Endometrial microvascular endothelial cells (primary cell): ENCODE data around the gene FADS3. TPM values are rescaled to one million over a fixed set of nuclear protein-coding genes. Genes with fewer than 3 reads are reported as not detected.

Source experiments
- in situ Hi-C: cut with HindIII; loops from 2 replicates; pipeline ENCODE4 v1.10.0; 2017; ENCODE audit warnings: low sequenced_read_pairs, low pct_unique_long_range_greater_than_20kb; ENCODE audit errors: inconsistent ontology term
- total RNA-seq: library from RNA; depleted of rRNA; stranded (reverse); fragments of >200 nt; gene quantifications from one replicate; pipeline ENCODE4 v1.2.3, GENCODE V29; 2015; ENCODE audit errors: inconsistent ontology term

FADS3 gene
- total RNA-seq, 1 donor from 2014 or later = 307 TPM

- in situ Hi-C loops = no loop called here
Measured at GRCh38 chr11:61830237-61831105, 60.9 kb downstream of the FADS3 start.

- in situ Hi-C loops = no loop called here
Measured at GRCh38 chr11:61829806-61830205, 61.5 kb downstream of the FADS3 start.

DNA sequence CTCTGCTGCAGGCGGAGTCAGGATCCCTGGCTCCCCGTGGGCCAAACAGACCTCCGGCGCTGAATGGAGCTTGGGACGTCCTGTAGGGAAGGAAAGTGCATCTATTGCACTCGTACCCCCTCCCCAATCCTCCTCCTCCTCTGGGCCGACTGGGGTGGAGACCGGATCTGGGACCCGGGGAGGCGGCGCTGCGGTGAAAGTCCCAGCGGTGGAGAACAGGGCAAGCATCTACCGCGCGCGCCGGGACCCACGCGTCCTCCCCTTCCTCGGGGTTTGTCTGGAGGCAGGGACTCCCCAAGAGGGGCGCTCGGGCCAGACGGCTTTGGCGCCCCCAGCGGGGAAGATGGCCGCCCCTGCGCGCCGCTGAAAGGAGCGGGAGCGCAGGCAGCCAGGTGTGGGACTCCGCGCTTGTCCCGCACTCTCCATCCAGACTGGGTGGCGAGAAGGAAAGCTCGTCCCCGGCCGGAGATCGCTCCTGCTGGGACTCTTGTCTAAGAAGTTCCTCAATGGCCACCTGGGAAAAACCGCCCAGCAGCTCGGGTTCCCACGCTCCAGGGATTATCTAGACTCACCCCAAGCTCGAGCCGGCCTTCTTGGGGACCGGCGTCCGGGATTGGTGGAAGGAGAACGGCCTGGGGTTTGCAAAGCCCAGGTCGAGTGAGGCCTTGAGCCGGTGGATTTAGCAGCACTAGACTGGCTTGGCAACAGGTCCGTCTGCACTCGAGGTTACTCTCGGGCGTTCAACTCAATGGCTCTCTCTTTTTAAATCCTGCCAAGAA is 62.5 kb downstream of the FADS3 start:
- in situ Hi-C loops = no loop called here

- in situ Hi-C loops = no loop called here
Measured at GRCh38 chr11:61828379-61828628, 63.0 kb downstream of the FADS3 start.

DNA sequence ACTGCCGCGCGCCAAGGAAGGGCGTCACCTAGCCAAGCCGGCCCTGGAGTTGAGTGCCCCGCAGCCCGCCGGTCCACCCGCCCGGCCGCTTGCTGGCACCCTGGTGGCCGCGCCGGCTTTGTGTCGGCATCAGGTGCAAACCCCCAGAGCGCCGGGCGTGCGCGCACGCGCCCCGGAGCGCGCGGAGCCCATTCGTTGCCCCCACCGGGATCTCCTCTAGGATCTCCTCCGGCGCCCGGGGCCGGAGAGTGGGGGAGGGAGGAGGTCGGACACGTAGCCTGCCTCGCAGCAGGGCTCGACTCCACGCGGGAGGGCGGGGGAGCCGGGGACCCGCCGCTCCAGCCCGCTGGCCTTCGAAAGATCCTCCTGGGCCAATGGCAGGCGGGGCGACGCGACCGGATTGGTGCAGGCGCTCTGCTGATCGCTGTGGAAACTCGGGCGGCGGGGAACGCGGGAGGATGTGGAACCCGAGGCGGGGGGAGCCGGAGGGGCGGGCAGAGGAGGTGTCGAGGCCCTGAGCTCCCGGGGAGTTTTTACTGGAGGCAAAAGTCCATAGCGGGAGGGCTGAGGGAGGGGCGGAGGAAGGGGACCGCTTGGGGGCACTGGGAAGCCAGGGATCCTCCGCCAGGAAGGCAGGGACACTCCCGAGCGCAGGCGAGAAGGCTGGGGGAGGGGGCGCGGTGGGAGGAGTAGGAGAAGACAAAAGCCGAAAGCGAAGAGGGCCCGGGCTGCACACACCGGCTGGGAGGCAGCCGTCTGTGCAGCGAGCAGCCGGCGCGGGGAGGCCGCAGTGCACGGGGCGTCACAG is 63.6 kb downstream of the FADS3 start, which contains the start of gene FADS2:
TSS of gene FADS2 (plus strand) at position 730 of the 808 bp plus-strand sequence. CDS start 91 bp downstream, outside the sequence.
- in situ Hi-C loops = no loop called here

DNA sequence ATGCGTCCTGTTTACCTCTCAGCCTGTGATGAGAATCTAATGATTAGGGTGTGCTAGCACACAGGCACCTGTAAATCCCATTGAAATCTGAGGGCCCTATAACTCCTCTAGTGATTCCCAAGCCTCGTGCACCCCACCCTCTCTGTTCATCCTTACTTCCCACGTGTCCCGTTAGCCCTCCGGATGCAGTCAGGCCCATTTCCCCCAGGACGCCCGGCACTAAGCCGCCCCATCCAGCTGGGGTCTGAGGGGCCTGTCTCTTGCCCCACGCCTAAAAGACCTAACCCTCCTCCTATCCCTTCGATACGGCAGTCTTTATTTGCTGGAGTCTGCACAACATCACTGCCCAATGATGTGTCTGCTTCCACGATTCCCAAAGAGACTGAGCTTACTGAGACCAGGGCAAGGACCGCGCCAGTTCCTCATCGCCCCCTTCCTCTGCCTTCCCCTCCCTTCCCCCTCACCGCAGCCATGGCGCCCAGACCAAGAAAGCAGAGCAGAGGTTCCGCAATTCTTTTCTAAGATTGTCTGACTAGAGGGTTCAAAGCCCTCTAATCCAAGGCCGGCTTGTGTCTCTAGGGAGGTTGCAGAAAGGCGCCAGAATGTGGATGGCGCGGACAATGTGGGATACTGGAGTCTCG is 64.3 kb downstream of the FADS3 start:
- in situ Hi-C loops = no loop called here

Other genes starting within 250 kb of the FADS3 start
- gene DAGLA, start 211.2 kb downstream of the FADS3 start, total RNA-seq = 2.5 TPM
- 13.7 TPM for gene MYRF, start 138.9 kb downstream of the FADS3 start, total RNA-seq
- gene TMEM258, start 98.9 kb downstream of the FADS3 start, total RNA-seq = 59.3 TPM
- gene FEN1, start 98.6 kb downstream of the FADS3 start, total RNA-seq = 69.3 TPM
- 40.0 TPM for gene FADS1, start 74.5 kb downstream of the FADS3 start, total RNA-seq
- 121 TPM for gene FADS2, start 63.2 kb downstream of the FADS3 start, total RNA-seq
- 2.5 TPM for gene RAB3IL1, start 26.0 kb upstream of the FADS3 start, total RNA-seq
- under 0.01 TPM for gene BEST1, start 58.8 kb upstream of the FADS3 start, total RNA-seq
- 774 TPM for gene FTH1, start 76.1 kb upstream of the FADS3 start, total RNA-seq
- gene INCENP, start 232.5 kb upstream of the FADS3 start, total RNA-seq = 50.7 TPM